Progenitor cell of endocrine pancreas (in vitro differentiated cells): ENCODE results near the gene KY. TPM values are rescaled to one million over a fixed set of nuclear protein-coding genes. Genes with fewer than 3 reads are reported as not detected.
A peak's percentile ranks its signal among the peaks of the same experiment; 100 is the strongest.
"Not testable (repeated sequence)": the region's sequence is repeated elsewhere in the genome, so short reads cannot be mapped to it uniquely, and the experiment has no call there.

Experiments
- DNase-seq: peaks from one replicate; pipeline ENCODE4 v3.0.0; 2021; ENCODE audit warnings: low spot score; ENCODE audit not compliant: unreplicated experiment
- H3K27ac Mint-ChIP-seq: 2 replicates; pipeline ENCODE4 v1.8.0; 2021; ENCODE audit warnings: mild to moderate bottlenecking, moderate library complexity, mixed read lengths
- H3K27me3 Mint-ChIP-seq: 2 replicates; pipeline ENCODE4 v1.8.0; 2021; ENCODE audit warnings: mixed read lengths
- H3K36me3 Mint-ChIP-seq: 2 replicates; pipeline ENCODE4 v1.8.0; 2022; ENCODE audit warnings: mixed read lengths; ENCODE audit not compliant: insufficient read depth
- H3K4me1 Mint-ChIP-seq: 2 replicates; pipeline ENCODE4 v1.8.0; 2021; ENCODE audit warnings: low read depth, mixed read lengths
- H3K4me3 Mint-ChIP-seq: 2 replicates; pipeline ENCODE4 v1.8.0; 2021; ENCODE audit warnings: low read depth, mild to moderate bottlenecking, moderate library complexity, mixed read lengths
- H3K9me3 Mint-ChIP-seq: 2 replicates; pipeline ENCODE4 v1.8.0; 2021; ENCODE audit warnings: low read depth, mixed read lengths
- total RNA-seq: library from RNA; stranded (reverse); gene quantifications from 2 replicates; pipeline ENCODE4 v1.2.1, GENCODE V29; 2021
- TF ChIP-seq, protein P1 (sequence below): fragments of 200-600 bp; sonication (generic); IDR thresholded peaks from one replicate; pipeline ENCODE4 v1.5.0; 2021; ENCODE audit warnings: antibody characterized with exemption, mild to moderate bottlenecking; ENCODE audit not compliant: unreplicated experiment

KY gene
- total RNA-seq, 1 donor from 2014 or later = not detected

DNA sequence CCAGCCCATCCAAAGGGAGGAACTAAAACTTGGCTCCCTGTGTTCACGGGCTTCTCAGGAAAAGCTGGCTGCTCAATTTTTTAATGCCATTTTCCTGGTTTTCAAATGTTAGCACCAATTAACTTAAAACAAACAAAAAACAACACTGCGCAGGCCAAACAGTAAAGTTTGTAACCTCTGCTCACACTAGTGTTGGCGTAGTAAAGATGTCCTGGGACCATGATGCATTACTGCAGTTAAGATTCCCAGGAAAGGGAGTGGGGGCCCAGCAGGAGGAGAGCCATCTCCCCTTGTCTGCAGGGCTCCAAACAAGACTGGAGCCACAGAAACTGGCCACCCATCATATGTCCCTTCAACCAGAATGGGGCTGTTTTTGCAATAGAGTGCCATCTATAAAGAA is 74.0 kb downstream of the KY start:
- no peaks in the 10 kb centered on the region for H3K27me3 Mint-ChIP-seq
- peaks cover 5% of the 10 kb centered on the region for H3K4me1 Mint-ChIP-seq
- peaks cover 16% of the 10 kb centered on the region for H3K9me3 Mint-ChIP-seq
- no peaks in the 10 kb centered on the region for H3K36me3 Mint-ChIP-seq
- TF ChIP-seq, protein P1, sequence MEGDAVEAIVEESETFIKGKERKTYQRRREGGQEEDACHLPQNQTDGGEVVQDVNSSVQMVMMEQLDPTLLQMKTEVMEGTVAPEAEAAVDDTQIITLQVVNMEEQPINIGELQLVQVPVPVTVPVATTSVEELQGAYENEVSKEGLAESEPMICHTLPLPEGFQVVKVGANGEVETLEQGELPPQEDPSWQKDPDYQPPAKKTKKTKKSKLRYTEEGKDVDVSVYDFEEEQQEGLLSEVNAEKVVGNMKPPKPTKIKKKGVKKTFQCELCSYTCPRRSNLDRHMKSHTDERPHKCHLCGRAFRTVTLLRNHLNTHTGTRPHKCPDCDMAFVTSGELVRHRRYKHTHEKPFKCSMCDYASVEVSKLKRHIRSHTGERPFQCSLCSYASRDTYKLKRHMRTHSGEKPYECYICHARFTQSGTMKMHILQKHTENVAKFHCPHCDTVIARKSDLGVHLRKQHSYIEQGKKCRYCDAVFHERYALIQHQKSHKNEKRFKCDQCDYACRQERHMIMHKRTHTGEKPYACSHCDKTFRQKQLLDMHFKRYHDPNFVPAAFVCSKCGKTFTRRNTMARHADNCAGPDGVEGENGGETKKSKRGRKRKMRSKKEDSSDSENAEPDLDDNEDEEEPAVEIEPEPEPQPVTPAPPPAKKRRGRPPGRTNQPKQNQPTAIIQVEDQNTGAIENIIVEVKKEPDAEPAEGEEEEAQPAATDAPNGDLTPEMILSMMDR = no peak
- H3K27ac Mint-ChIP-seq = no peak overlapping the region
- no peak overlapping the region for H3K4me3 Mint-ChIP-seq
- no peak for DNase-seq

DNA sequence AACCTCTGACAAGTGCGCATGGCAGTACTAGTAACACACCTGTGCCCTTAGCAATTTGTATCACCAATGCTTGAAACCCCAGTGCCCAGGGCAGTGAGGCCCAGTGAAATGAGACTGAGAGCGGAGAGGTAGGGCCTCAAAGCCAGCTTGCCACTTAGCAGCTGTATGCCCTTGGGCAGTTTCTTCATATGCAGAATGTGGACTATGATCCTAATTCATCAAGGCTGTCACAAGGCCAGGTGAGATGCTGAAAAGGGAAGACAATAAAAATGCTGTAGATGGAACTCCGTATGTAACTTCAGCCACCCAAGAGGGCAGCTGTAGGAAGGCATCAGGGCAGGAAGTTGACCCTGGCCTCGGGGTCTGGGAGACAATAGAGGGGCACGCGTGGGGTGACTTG is 74.4 kb downstream of the KY start:
- Mint-ChIP-seq H3K36me3 (no peaks in the 10 kb centered on the region), H3K4me3 (no peak overlapping the region), H3K9me3 (peaks cover 16% of the 10 kb centered on the region), H3K4me1 (peaks cover 5% of the 10 kb centered on the region), H3K27ac (peak overlapping the region; percentile 62), H3K27me3 (no peaks in the 10 kb centered on the region)
- TF ChIP-seq, protein P1 = no peak
- no peak for DNase-seq

DNA sequence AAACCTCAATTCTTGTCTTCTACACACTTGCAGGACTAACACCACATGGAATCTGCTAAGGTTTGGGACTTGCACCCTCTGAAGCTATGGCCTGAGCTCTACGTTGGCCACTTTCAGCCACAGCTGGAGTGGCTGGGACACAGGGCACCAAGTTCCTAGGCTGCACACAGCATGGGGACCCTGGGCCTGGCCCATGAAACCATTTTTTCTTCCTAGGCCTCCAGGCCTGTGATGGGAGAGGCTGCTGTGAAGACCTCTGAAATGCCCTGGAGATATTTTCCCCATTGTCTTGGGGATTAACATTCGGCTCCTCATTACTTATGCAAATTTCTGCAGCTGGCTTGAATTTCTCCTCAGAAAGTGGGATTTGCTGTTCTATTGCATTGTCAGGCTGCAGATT is 80.9 kb downstream of the KY start:
- not testable (repeated sequence) for H3K4me3 Mint-ChIP-seq, DNase-seq, H3K27ac Mint-ChIP-seq, H3K4me1 Mint-ChIP-seq, H3K27me3 Mint-ChIP-seq
- H3K36me3 Mint-ChIP-seq = peaks cover 11% of the 10 kb centered on the region
- peaks cover 28% of the 10 kb centered on the region for H3K9me3 Mint-ChIP-seq

DNA sequence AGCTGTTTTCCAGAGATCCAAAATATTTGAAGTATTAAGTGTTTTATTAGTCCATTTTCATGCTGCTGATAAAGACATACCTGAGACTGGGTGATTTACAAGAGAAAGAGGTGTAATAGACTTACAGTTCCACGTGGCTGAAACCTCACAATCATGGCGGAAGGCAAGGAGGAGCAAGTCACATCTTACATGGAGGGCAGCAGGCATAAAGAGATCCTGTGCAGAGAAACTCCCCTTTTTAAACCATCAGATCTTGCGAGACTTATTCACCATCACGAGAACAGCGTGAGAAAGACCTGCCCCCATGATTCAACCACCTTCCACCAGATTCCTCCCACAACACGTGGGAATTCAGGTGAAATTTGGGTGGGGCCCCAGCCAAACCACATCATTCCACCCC is 82.0 kb downstream of the KY start:
- Mint-ChIP-seq H3K27me3 (no peaks in the 10 kb centered on the region), H3K4me1 (no peaks in the 10 kb centered on the region), H3K27ac (no peak overlapping the region), H3K4me3 (no peak overlapping the region), H3K36me3 (peaks cover 12% of the 10 kb centered on the region), H3K9me3 (peaks cover 28% of the 10 kb centered on the region)
- DNase-seq = no peak
- TF ChIP-seq, protein P1 = no peak

DNA sequence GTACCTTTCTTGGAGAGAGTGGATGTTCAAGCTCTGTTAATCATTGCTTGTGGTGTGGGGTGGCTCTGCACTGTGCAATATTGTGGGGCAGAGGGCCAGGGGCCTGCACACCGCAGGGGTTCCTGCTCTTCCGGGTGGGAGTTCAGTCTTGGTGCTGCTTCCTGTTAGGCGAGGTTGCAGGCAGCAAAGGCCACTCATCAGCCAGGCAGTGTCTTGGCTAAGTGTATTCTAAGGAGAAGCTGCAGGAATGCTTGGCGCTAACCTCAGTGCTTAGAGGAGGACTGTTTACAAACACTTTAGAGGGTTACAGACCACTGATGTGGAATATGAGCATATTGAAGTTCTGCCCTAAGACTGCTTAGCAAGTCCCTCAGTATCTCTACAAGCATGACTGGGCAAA is 83.2 kb downstream of the KY start:
- no peaks in the 10 kb centered on the region for H3K27me3 Mint-ChIP-seq
- H3K9me3 Mint-ChIP-seq = peaks cover 17% of the 10 kb centered on the region
- DNase-seq = no peak
- H3K36me3 Mint-ChIP-seq = peaks cover 14% of the 10 kb centered on the region
- H3K4me3 Mint-ChIP-seq = no peak overlapping the region
- TF ChIP-seq, protein P1 = no peak
- H3K27ac Mint-ChIP-seq = no peak overlapping the region
- H3K4me1 Mint-ChIP-seq = no peaks in the 10 kb centered on the region

DNA sequence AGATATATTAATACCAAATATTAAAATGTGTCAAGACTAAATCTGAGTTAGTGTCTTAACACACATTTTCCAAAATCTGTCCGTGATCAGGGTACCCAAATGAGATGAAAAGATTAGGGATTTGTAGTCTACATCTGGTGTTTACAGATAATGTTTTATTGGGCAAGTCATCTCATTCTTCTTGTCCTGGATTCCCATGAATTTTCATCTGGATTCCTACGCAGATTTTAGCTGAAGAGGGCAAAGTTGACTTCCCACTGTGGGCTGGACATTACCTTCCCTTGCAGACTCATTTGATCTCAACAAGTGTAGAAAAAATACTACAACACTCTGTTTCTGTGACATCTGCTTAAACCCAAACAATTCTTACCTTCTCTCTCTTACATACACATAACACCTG is 85.8 kb downstream of the KY start:
- DNase-seq = no peak
- no peak overlapping the region for H3K4me3 Mint-ChIP-seq

More for the DNA sequence above, 85.8 kb downstream of the KY start:
- Mint-ChIP-seq H3K27me3 (no peaks in the 10 kb centered on the region), H3K27ac (no peak overlapping the region), H3K4me1 (peaks cover 1% of the 10 kb centered on the region), H3K36me3 (peaks cover 18% of the 10 kb centered on the region), H3K9me3 (peaks cover 8% of the 10 kb centered on the region)
- TF ChIP-seq, protein P1 = no peak
